ENCODE data around the gene FEZ2.

DNA sequence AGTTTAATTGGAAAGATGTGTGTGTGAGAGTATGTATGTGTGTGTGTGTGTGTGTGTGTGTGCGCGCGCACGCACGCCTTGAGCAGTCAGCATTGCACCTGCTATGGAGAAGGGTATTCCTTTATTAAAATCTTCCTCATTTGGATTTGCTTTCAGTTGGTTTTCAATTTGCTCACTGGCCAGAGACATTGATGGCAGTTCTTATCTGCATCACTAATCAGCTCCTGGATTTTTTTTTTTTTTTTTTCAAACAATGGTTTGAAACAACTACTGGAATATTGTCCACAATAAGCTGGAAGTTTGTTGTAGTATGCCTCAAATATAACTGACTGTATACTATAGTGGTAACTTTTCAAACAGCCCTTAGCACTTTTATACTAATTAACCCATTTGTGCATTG is 48.0 kb downstream of the FEZ2 start:
- no peak for TF ChIP-seq EZH2 (IDR thresholded peaks at IDR 0.05; ENCODE audit: borderline replicate concordance, insufficient read depth, low read length, poor library complexity, severe bottlenecking)
- TF ChIP-seq EP300 (conservative IDR thresholded peaks at IDR 0.05; ENCODE audit: poor library complexity, severe bottlenecking) = no peak
- TF ChIP-seq CTCF (IDR thresholded peaks at IDR 0.05; ENCODE audit: poor library complexity, severe bottlenecking) = no peak
- TF ChIP-seq POLR2AphosphoS5 (IDR thresholded peaks at IDR 0.05) = no peak
- TF ChIP-seq, protein P1, sequence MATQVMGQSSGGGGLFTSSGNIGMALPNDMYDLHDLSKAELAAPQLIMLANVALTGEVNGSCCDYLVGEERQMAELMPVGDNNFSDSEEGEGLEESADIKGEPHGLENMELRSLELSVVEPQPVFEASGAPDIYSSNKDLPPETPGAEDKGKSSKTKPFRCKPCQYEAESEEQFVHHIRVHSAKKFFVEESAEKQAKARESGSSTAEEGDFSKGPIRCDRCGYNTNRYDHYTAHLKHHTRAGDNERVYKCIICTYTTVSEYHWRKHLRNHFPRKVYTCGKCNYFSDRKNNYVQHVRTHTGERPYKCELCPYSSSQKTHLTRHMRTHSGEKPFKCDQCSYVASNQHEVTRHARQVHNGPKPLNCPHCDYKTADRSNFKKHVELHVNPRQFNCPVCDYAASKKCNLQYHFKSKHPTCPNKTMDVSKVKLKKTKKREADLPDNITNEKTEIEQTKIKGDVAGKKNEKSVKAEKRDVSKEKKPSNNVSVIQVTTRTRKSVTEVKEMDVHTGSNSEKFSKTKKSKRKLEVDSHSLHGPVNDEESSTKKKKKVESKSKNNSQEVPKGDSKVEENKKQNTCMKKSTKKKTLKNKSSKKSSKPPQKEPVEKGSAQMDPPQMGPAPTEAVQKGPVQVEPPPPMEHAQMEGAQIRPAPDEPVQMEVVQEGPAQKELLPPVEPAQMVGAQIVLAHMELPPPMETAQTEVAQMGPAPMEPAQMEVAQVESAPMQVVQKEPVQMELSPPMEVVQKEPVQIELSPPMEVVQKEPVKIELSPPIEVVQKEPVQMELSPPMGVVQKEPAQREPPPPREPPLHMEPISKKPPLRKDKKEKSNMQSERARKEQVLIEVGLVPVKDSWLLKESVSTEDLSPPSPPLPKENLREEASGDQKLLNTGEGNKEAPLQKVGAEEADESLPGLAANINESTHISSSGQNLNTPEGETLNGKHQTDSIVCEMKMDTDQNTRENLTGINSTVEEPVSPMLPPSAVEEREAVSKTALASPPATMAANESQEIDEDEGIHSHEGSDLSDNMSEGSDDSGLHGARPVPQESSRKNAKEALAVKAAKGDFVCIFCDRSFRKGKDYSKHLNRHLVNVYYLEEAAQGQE (IDR thresholded peaks at IDR 0.05; ENCODE audit: borderline replicate concordance) = no peak
- TF ChIP-seq TAF1 (IDR thresholded peaks at IDR 0.05; ENCODE audit: low read depth) = no peak
- no peak for TF ChIP-seq MXI1 (conservative IDR thresholded peaks at IDR 0.05; ENCODE audit: poor library complexity, severe bottlenecking)

All from neural cell (in vitro differentiated cells).